Measurements from ENCODE around the gene ATF6. TPM values are rescaled to one million over a fixed set of nuclear protein-coding genes. Genes with fewer than 3 reads are reported as not detected.

ATF6 gene
- total and polyA plus RNA-seq, 8 donors: 2.2 to 29.5 (median 16.9) TPM

DNA sequence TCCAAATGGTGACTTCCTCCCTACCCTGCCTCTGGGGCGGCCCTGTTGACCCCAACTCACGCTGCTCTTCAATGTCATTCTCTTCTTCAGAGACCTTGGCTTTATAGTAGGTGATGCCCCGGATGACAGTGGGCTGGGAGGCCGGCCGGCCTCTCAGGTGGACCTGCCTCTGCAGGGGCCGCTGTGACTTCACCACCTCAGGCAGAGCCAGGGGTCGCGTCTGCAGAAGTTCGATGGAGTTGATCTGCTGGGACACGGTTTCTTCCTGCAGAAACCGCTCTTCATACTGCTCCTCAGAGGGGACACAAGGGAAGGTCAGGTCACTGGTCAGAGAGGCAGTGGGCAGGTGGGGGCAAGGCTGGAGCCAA lies 233.9 kb downstream of the ATF6 start:
- FAIRE-seq (no peak), ATAC-seq (no peak), DNase-seq (no peak)
- Histone ChIP-seq H3K9me3 (no peaks in the 10 kb centered on the region), H3K4me1 (no peaks in the 10 kb centered on the region), H3K27me3 (no peaks in the 10 kb centered on the region), H3K36me3 (no peaks in the 10 kb centered on the region), H3K27ac (no peak overlapping the region), H3K4me3 (no peak overlapping the region)
- intact Hi-C loops (cut with DNase I): no loop called here
- WGBS, 2 donors: 88 to 90% methylated on average over 11 of the region's 11 CpGs
- TF ChIP-seq, protein P1, sequence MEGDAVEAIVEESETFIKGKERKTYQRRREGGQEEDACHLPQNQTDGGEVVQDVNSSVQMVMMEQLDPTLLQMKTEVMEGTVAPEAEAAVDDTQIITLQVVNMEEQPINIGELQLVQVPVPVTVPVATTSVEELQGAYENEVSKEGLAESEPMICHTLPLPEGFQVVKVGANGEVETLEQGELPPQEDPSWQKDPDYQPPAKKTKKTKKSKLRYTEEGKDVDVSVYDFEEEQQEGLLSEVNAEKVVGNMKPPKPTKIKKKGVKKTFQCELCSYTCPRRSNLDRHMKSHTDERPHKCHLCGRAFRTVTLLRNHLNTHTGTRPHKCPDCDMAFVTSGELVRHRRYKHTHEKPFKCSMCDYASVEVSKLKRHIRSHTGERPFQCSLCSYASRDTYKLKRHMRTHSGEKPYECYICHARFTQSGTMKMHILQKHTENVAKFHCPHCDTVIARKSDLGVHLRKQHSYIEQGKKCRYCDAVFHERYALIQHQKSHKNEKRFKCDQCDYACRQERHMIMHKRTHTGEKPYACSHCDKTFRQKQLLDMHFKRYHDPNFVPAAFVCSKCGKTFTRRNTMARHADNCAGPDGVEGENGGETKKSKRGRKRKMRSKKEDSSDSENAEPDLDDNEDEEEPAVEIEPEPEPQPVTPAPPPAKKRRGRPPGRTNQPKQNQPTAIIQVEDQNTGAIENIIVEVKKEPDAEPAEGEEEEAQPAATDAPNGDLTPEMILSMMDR (IDR thresholded peaks at IDR 0.05): no peak

DNA sequence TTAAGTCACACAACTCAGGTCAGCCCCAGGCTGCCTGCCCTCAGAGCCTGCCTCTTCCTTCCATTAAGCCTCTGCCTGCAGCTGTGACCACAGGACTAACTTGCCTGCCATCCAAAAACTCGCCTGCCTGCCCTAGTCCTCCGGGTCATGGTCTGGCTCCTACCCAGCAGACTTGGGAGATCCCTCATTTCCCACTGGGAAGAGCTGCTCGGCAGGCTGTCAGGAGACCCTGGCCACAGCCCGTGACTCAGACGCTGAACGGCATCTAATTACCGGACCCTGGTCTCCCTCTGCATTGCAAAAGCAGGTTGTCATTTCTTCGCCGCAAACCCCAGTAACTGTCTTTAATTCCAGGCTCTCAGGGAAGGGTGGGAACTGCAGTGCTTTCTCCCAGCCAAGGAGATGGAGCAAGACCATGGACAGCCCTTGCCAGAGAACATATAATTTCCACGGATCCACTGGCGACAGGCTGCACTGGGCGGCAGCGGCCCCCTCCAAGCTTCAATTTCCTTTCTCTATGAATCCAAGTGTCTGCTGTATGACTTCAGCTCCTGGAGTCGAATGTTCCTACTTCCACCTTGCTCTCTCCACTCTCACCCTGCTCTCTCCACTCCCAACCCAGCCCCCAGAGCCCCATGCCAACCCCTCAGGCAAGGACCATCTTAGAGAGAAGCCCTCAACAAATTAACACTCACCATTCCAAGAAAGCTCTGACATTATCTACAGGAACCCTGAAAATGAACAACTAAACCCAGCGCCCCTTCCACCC lies 237.1 kb downstream of the ATF6 start:
- Histone ChIP-seq H3K9me3 (no peaks in the 10 kb centered on the region), H3K27ac (peak overlapping the region in 1 of 4 donors; percentile 51), H3K4me1 (no peaks in the 10 kb centered on the region), H3K27me3 (no peaks in the 10 kb centered on the region), H3K36me3 (no peaks in the 10 kb centered on the region), H3K4me3 (no peak overlapping the region)
- no peak for DNase-seq
- TF ChIP-seq, protein P1 (IDR thresholded peaks at IDR 0.05): no peak
- WGBS, 2 donors: 77% methylated on average over 15 of the region's 15 CpGs
- ATAC-seq: peak in 3 of 4 donors; percentile 29 to 60 (median 42)
- intact Hi-C loops (cut with DNase I): no loop called here
- FAIRE-seq: no peak

- intact Hi-C loops (cut with DNase I): no loop called here
- peak in 1 of 6 donors; percentile 49 for DNase-seq
- Histone ChIP-seq H3K36me3 (no peaks in the 10 kb centered on the region), H3K27me3 (no peaks in the 10 kb centered on the region), H3K4me1 (no peaks in the 10 kb centered on the region), H3K27ac (peak overlapping the region in 2 of 4 donors; percentile 28 to 51), H3K9me3 (no peaks in the 10 kb centered on the region), H3K4me3 (no peak overlapping the region)
- WGBS, 2 donors: 62 to 68% methylated on average over 5 of the region's 5 CpGs
- ATAC-seq: peak in 3 of 4 donors; percentile 22 to 81 (median 72)
- TF ChIP-seq, protein P1 (IDR thresholded peaks at IDR 0.05): no peak
- no peak for FAIRE-seq
Observed at GRCh38 chr1:162003830-162004215, 237.7 kb downstream of the ATF6 start.

DNA sequence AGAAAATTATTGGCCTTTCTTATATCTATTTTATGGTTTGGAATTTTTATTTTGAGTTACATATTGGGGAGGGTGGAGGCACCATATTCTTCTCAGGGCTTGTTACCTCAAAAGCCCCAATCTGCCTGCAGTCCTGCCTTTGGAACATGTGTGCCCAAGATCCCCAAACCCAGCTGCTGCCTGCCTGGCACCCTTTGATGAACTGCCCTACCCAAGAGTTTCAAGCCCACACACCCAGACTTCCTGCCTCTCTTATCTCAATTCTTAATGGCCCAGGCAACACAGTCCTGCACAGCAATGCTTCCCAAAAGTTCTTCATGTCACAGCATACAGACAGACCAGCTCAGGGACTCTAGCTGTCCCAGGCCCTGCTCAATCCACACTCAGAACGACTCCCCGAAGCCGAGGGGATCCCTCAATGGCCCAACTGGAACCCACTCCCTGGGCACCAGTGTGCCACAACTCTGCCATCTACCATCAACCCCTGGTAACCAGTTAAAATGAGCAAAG lies 238.4 kb downstream of the ATF6 start:
- ATAC-seq: no peak
- no peaks in the 10 kb centered on the region for H3K27me3 ChIP-seq
- DNase-seq: no peak
- FAIRE-seq: no peak
- intact Hi-C loops (cut with DNase I): no loop called here
- no peak overlapping the region for H3K4me3 ChIP-seq
- WGBS, 2 donors: 83 to 89% methylated on average over 3 of the region's 3 CpGs
- H3K27ac ChIP-seq: peak overlapping the region in 2 of 4 donors; percentile 28 to 34
- H3K36me3 ChIP-seq: no peaks in the 10 kb centered on the region
- H3K4me1 ChIP-seq: peaks cover 0 to 3% (median 0%) of the 10 kb centered on the region in 3 donors
- no peaks in the 10 kb centered on the region for H3K9me3 ChIP-seq
- TF ChIP-seq, protein P1 (IDR thresholded peaks at IDR 0.05): no peak

DNA sequence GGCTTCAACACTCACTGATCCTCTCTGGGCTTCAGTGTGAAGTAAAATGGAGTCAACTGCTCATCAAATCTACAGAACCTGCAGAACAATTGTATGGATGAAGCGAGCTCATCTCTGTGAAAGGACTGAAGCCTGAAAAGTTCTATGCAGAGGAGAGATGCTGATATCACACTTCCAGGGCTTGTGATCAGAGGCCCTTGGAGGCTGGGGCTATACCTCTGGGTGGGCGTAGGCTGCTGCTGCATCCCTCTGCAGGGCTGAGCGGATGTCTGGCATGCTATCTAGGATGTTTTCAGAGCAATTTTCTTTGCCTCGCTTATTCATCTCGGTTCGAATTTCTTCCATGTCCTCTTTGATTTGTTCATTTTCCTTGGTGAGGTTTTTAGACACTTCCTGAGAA lies 240.0 kb downstream of the ATF6 start:
- TF ChIP-seq, protein P1 (IDR thresholded peaks at IDR 0.05): no peak
- Histone ChIP-seq H3K4me1 (peaks cover 0 to 5% (median 0%) of the 10 kb centered on the region in 3 donors), H3K36me3 (no peaks in the 10 kb centered on the region), H3K27me3 (no peaks in the 10 kb centered on the region), H3K27ac (no peak overlapping the region), H3K4me3 (no peak overlapping the region), H3K9me3 (no peaks in the 10 kb centered on the region)
- no peak for ATAC-seq
- 85 to 86% methylated on average over 6 of the region's 6 CpGs for WGBS, 2 donors
- DNase-seq: no peak
- FAIRE-seq: no peak
- intact Hi-C loops (cut with DNase I): no loop called here
